CD4-positive, alpha-beta T cell (primary cell): ENCODE data around the gene TM2D3. TPM values are rescaled to one million over a fixed set of nuclear protein-coding genes. Genes with fewer than 3 reads are reported as not detected.

Experiments
- ATAC-seq: fragments of 200-7000 bp; cut with Tn5 transposase; one replicate; pipeline ENCODE4 v1.10.0; 2022; ENCODE audit warnings: mild to moderate bottlenecking; ENCODE audit not compliant: poor library complexity
- CTCF ChIA-PET: fragments of 350-600 bp; sonication (Branson Sonifier 250); formaldehyde crosslinking; loops from one replicate; lab custom pipeline; 2021; ENCODE audit warnings: antibody characterized with exemption, inconsistent platforms; lab: Charles Lee
- POLR2A ChIA-PET: fragments of 350-600 bp; sonication (Branson Sonifier 250); formaldehyde crosslinking; loops from one replicate; lab custom pipeline; 2021; ENCODE audit warnings: antibody characterized with exemption, inconsistent platforms; lab: Charles Lee
- DNase-seq, 14 experiments: peaks; one replicate each; pipeline ENCODE4 v3.0.0-alpha.2; 2013 to 2020; ENCODE audit warnings: mixed read lengths in 2 of 14
- H3K27ac ChIP-seq, 2 donors: one replicate each; pipeline versions ENCODE4 v1.5.1 to v1.7.0; 2013; ENCODE audit warnings: low read length in 2 of 2, low read depth in 1 of 2, mild to moderate bottlenecking in 1 of 2
- H3K27me3 ChIP-seq, 2 experiments: 1 replicate in 1 of 2; 2 replicates in 1 of 2; pipeline versions ENCODE4 v1.6.1 to v1.7.0; 2013; ENCODE audit warnings: low read length in 2 of 2, control low read depth in 1 of 2, mild to moderate bottlenecking in 1 of 2, moderate library complexity in 1 of 2; ENCODE audit not compliant: insufficient read depth in 2 of 2, control insufficient read depth in 1 of 2
- H3K36me3 ChIP-seq: one replicate; pipeline ENCODE4 v1.6.1; 2013; ENCODE audit warnings: low read length, control low read depth; ENCODE audit not compliant: insufficient read depth
- H3K4me1 ChIP-seq: one replicate; pipeline ENCODE4 v1.6.1; 2013; ENCODE audit warnings: low read length, control low read depth; ENCODE audit not compliant: insufficient read depth
- H3K4me3 ChIP-seq: one replicate; pipeline ENCODE4 v1.5.1; 2013; ENCODE audit warnings: mild to moderate bottlenecking, low read length, moderate library complexity
- H3K9me3 ChIP-seq, 2 experiments: 1 replicate in 1 of 2; 2 replicates in 1 of 2; pipeline versions ENCODE4 v1.6.1 to v1.7.0; 2013; ENCODE audit warnings: low read length in 2 of 2, mild to moderate bottlenecking in 2 of 2, control low read depth in 1 of 2, moderate library complexity in 1 of 2; ENCODE audit not compliant: control insufficient read depth in 1 of 2, insufficient read depth in 1 of 2
- H3K27ac Mint-ChIP-seq: one replicate; pipeline ENCODE4 v1.8.0; 2020; ENCODE audit warnings: mixed read lengths
- H3K27me3 Mint-ChIP-seq: one replicate; pipeline ENCODE4 v1.8.0; 2021; ENCODE audit warnings: mixed read lengths
- H3K36me3 Mint-ChIP-seq: one replicate; pipeline ENCODE4 v1.8.0; 2021; ENCODE audit warnings: low read depth, mixed read lengths
- H3K4me1 Mint-ChIP-seq: one replicate; pipeline ENCODE4 v1.8.0; 2021; ENCODE audit warnings: low read depth, mixed read lengths
- H3K4me3 Mint-ChIP-seq: one replicate; pipeline ENCODE4 v1.8.0; 2020; ENCODE audit warnings: mild to moderate bottlenecking, mixed read lengths
- H3K9me3 Mint-ChIP-seq: one replicate; pipeline ENCODE4 v1.8.0; 2020; ENCODE audit warnings: mixed read lengths
- CTCF ChIP-seq: fragments of 200-600 bp; IDR thresholded peaks from one replicate; pipeline ENCODE4 v1.8.0; 2022; ENCODE audit warnings: antibody characterized with exemption, mild to moderate bottlenecking
- intact Hi-C, 2 experiments: fragments of 100-400 bp; cut with DNase I in 1 of 2; cut with micrococcal nuclease in 1 of 2; formaldehyde crosslinking; loops; one replicate each; pipeline versions ENCODE4 v1.15.1 to v1.9.0; 2023 to 2025; cut with DNase I, micrococcal nuclease
- total RNA-seq, 174 experiments: library from RNA in 2 of 174; stranded (reverse) in 2 of 174; gene quantifications; one replicate each; pipeline ENCODE4 v1.2.3 and lab custom pipeline; 2021 to 2026

The TM2D3 gene
- total RNA-seq, 2 experiments from 2014 or later: 102 to 107 TPM

- no peak for TF ChIP-seq CTCF
- intact Hi-C loops: no loop called here
- Mint-ChIP-seq H3K36me3 (peaks cover 94% of the 10 kb centered on the region), H3K4me1 (no peaks in the 10 kb centered on the region), H3K9me3 (no peaks in the 10 kb centered on the region), H3K4me3 (no peak overlapping the region), H3K27me3 (no peaks in the 10 kb centered on the region), H3K27ac (no peak overlapping the region)
- Histone ChIP-seq H3K4me1 (no peaks in the 10 kb centered on the region), H3K4me3 (no peak overlapping the region), H3K36me3 (peaks cover 73% of the 10 kb centered on the region), H3K27ac (no peak overlapping the region), H3K9me3 (no peaks in the 10 kb centered on the region), H3K27me3 (no peaks in the 10 kb centered on the region)
- no peak for DNase-seq
- no peak for ATAC-seq
- CTCF ChIA-PET: no interaction called here
- POLR2A ChIA-PET: no interaction called here
These were observed 32.2 kb upstream of the TM2D3 start for GRCh38 chr15:101684384-101684783.

GRCh38 chr15:101679806-101680205 lies 27.6 kb upstream of the TM2D3 start:
- POLR2A ChIA-PET: no interaction called here

GRCh38 chr15:101676921-101677329 lies 24.7 kb upstream of the TM2D3 start:
- no peak overlapping the region for H3K27ac Mint-ChIP-seq
- ChIA-PET CTCF (no interaction called here), POLR2A (no interaction called here)
- intact Hi-C loops: no loop called here
- ATAC-seq: no peak
- H3K27me3 Mint-ChIP-seq: no peaks in the 10 kb centered on the region
- DNase-seq: no peak
- no peak overlapping the region for H3K4me3 Mint-ChIP-seq
- no peaks in the 10 kb centered on the region for H3K9me3 Mint-ChIP-seq
- Histone ChIP-seq H3K9me3 (no peaks in the 10 kb centered on the region), H3K36me3 (peaks cover 62% of the 10 kb centered on the region), H3K27me3 (no peaks in the 10 kb centered on the region), H3K27ac (no peak overlapping the region), H3K4me3 (no peak overlapping the region), H3K4me1 (no peaks in the 10 kb centered on the region)
- no peak for TF ChIP-seq CTCF
- peaks cover 6% of the 10 kb centered on the region for H3K4me1 Mint-ChIP-seq
- H3K36me3 Mint-ChIP-seq: peaks cover 91% of the 10 kb centered on the region

More at GRCh38 chr15:101679806-101680205, 27.6 kb upstream of the TM2D3 start:
- CTCF ChIA-PET: no interaction called here
- peaks cover 60% of the 10 kb centered on the region for H3K36me3 ChIP-seq
- intact Hi-C loops: no loop called here
- no peaks in the 10 kb centered on the region for H3K4me1 ChIP-seq
- H3K27me3 ChIP-seq: no peaks in the 10 kb centered on the region
- TF ChIP-seq CTCF: no peak
- H3K27ac ChIP-seq: no peak overlapping the region
- Mint-ChIP-seq H3K4me3 (no peak overlapping the region), H3K36me3 (peaks cover 91% of the 10 kb centered on the region), H3K4me1 (peaks cover 6% of the 10 kb centered on the region), H3K27ac (no peak overlapping the region), H3K27me3 (no peaks in the 10 kb centered on the region), H3K9me3 (no peaks in the 10 kb centered on the region)
- ATAC-seq: no peak
- no peak overlapping the region for H3K4me3 ChIP-seq
- no peak for DNase-seq
- H3K9me3 ChIP-seq: no peaks in the 10 kb centered on the region
